HepG2 (cell line): ENCODE data around the gene PLEKHN1. TPM values are rescaled to one million over a fixed set of nuclear protein-coding genes. Genes with fewer than 3 reads are reported as not detected.

Experiments
- ATAC-seq: fragments of 200-7000 bp; cut with Tn5 transposase; 3 replicates; pipeline ENCODE4 v1.9.1; 2020; ENCODE audit warnings: mild to moderate bottlenecking, moderate library complexity
- BruUV-seq: library from RNA; stranded (reverse); fragments of 400-500 nt; replicated peaks from 2 replicates; lab custom pipeline; 2021; lab: Mats Ljungman, UMichigan
- CTCF ChIA-PET: fragments of 300-600 bp; formaldehyde crosslinking; extraction: SDS; loops from one replicate; lab custom pipeline; 2021; ENCODE audit warnings: low total read pairs, inconsistent platforms, low intra/inter-chr PET ratio; lab: Yijun Ruan, JAX
- POLR2A ChIA-PET: fragments of 350-600 bp; sonication (Branson Sonifier 250); formaldehyde crosslinking; loops from one replicate; lab custom pipeline; 2020; ENCODE audit warnings: antibody characterized with exemption, inconsistent platforms; lab: Yijun Ruan, JAX
- DNase-seq: peaks from one replicate; pipeline ENCODE4 v3.0.0-alpha.2; 2015; ENCODE audit warnings: low spot score
- FAIRE-seq: peaks from 3 replicates; lab custom pipeline; 2011; peaks lifted over from hg19 to GRCh38; lab: Jason Lieb, UNC
- H2AFZ ChIP-seq: one replicate; pipeline ENCODE4 v1.6.1; 2011; ENCODE audit warnings: low read length, inconsistent platforms
- H3K27ac ChIP-seq: fragments of 300-600 bp; 3 replicates; pipeline ENCODE4 v1.8.0; 2011; ENCODE audit warnings: mixed run types, mild to moderate bottlenecking, mixed read lengths, low read length, inconsistent platforms; ENCODE audit not compliant: insufficient read depth; ENCODE audit errors: extremely low read length
- H3K27me3 ChIP-seq, 2 experiments: fragments of 200-600 bp in 1 of 2; 2 replicates in 1 of 2; 3 replicates in 1 of 2; pipeline versions ENCODE4 v1.6.0 to v1.8.0; 2011; ENCODE audit warnings: low read length in 2 of 2, mild to moderate bottlenecking in 2 of 2, moderate library complexity in 2 of 2, inconsistent platforms in 1 of 2; ENCODE audit not compliant: insufficient read depth in 2 of 2, control insufficient read depth in 1 of 2
- H3K36me3 ChIP-seq, 2 experiments: fragments of 200-600 bp in 1 of 2; replicated peaks in 1 of 2; 2 replicates in 1 of 2; 3 replicates in 1 of 2; pipeline versions ENCODE4 v1.5.1 to v1.8.0; 2011; ENCODE audit warnings: low read length in 2 of 2, inconsistent platforms in 1 of 2; ENCODE audit not compliant: insufficient read depth in 2 of 2, control insufficient read depth in 1 of 2
- H3K4me1 ChIP-seq: 2 replicates; pipeline ENCODE4 v1.5.1; 2012; ENCODE audit warnings: low read length, inconsistent platforms; ENCODE audit not compliant: insufficient read depth
- H3K4me2 ChIP-seq: 2 replicates; pipeline ENCODE4 v1.6.0; 2011; ENCODE audit warnings: low read depth, low read length, inconsistent platforms
- H3K4me3 ChIP-seq, 3 experiments: fragments of 200-600 bp in 1 of 3; sonication (generic), shearing (Covaris generic) in 1 of 3; replicated peaks in 1 of 3; 2 replicates each; pipeline ENCODE4 v1.5.1; 2011 to 2016; ENCODE audit warnings: low read length in 3 of 3, inconsistent platforms in 2 of 3, low read depth in 2 of 3, mild to moderate bottlenecking in 2 of 3, control low read depth in 1 of 3, mixed read lengths in 1 of 3; ENCODE audit not compliant: insufficient read depth in 1 of 3
- H3K79me2 ChIP-seq: one replicate; pipeline ENCODE4 v1.6.1; 2011; ENCODE audit warnings: low read length, inconsistent platforms; ENCODE audit not compliant: insufficient read depth
- H3K9ac ChIP-seq: 2 replicates; pipeline ENCODE4 v1.6.0; 2011; ENCODE audit warnings: mild to moderate bottlenecking, low read depth, low read length, inconsistent platforms; ENCODE audit not compliant: insufficient read depth
- H3K9me3 ChIP-seq: 2 replicates; pipeline ENCODE4 v1.5.1; 2012; ENCODE audit warnings: mild to moderate bottlenecking, low read length
- H4K20me1 ChIP-seq: 2 replicates; pipeline ENCODE4 v1.6.0; 2011; ENCODE audit warnings: inconsistent platforms, mild to moderate bottlenecking, low read length, moderate library complexity; ENCODE audit not compliant: insufficient read depth
- GABPB1 ChIP-seq: IDR thresholded peaks from 2 replicates; pipeline ENCODE4 v1.6.1; 2016; ENCODE audit warnings: mild to moderate bottlenecking, missing genetic modification reagents, moderate library complexity, missing compliant biosample characterization
- HNRNPH1 ChIP-seq: fragments of 200-400 bp; formaldehyde crosslinking; optimal IDR thresholded peaks from 2 replicates; pipeline ENCODE3; 2017; ENCODE audit warnings: mild to moderate bottlenecking, low read depth, low read length
- MIXL1 ChIP-seq: IDR thresholded peaks from 2 replicates; pipeline ENCODE4 v1.6.1; 2016
- NFE2 ChIP-seq: sonication (generic); formaldehyde crosslinking; IDR thresholded peaks from 2 replicates; pipeline ENCODE4 v1.4.0; 2020; ENCODE audit warnings: missing genetic modification reagents
- STAG1 ChIP-seq: sonication (generic); formaldehyde crosslinking; IDR thresholded peaks from 2 replicates; pipeline ENCODE4 v1.4.0; 2020; ENCODE audit warnings: missing genetic modification reagents
- ZBTB42 ChIP-seq: sonication (generic); formaldehyde crosslinking; IDR thresholded peaks from 2 replicates; pipeline ENCODE4 v1.5.0; 2020; ENCODE audit warnings: mild to moderate bottlenecking, missing genetic modification reagents
- ZBTB7B ChIP-seq: sonication (generic); formaldehyde crosslinking; IDR thresholded peaks from 2 replicates; pipeline ENCODE4 v1.4.0; 2020; ENCODE audit warnings: missing genetic modification reagents
- ZFX ChIP-seq: sonication (generic); formaldehyde crosslinking; IDR thresholded peaks from 2 replicates; pipeline ENCODE4 v1.4.0; 2020; ENCODE audit warnings: mild to moderate bottlenecking, low read depth, missing genetic modification reagents, moderate library complexity
- ZGPAT ChIP-seq: IDR thresholded peaks from 2 replicates; pipeline ENCODE4 v1.6.1; 2016; ENCODE audit warnings: mild to moderate bottlenecking
- ZNF160 ChIP-seq: sonication (generic); formaldehyde crosslinking; IDR thresholded peaks from 2 replicates; pipeline ENCODE4 v1.8.0; 2022; ENCODE audit warnings: mild to moderate bottlenecking, inconsistent platforms, missing genetic modification reagents
- ZNF260 ChIP-seq: sonication (generic); formaldehyde crosslinking; IDR thresholded peaks from 2 replicates; pipeline ENCODE4 v1.4.0; 2020; ENCODE audit warnings: missing genetic modification reagents, low read depth, mild to moderate bottlenecking, borderline replicate concordance
- ZNF713 ChIP-seq: sonication (generic); formaldehyde crosslinking; IDR thresholded peaks from 2 replicates; pipeline ENCODE4 v1.4.0; 2020; ENCODE audit warnings: mild to moderate bottlenecking, missing genetic modification reagents
- ZNF773 ChIP-seq: sonication (generic); formaldehyde crosslinking; IDR thresholded peaks from 2 replicates; pipeline ENCODE4 v1.4.0; 2020; ENCODE audit warnings: missing genetic modification reagents, borderline replicate concordance
- whole genome bisulfite sequencing: methylation state at CpG from one replicate; pipeline ENCODE4 v1.1.6; 2017; ENCODE audit warnings: low lambda C conversion rate; 5-methylcytosine and 5-hydroxymethylcytosine counted together
- in situ Hi-C: cut with HindIII; loops from 2 replicates; pipeline ENCODE4 v1.10.0; 2017; ENCODE audit warnings: low pct_unique_long_range_greater_than_20kb; ENCODE audit not compliant: extremely low pct_ligation_motif_present
- intact Hi-C: fragments of 100-400 bp; cut with micrococcal nuclease; formaldehyde crosslinking; loops from one replicate; pipeline ENCODE4 v1.10.0; 2022; ENCODE audit not compliant: unreplicated experiment
- polyA plus RNA-seq, 8 experiments: library from polyadenylated mRNA; depleted of rRNA in 3 of 8; stranded (reverse) in 7 of 8; unstranded in 1 of 8; fragments of >200 nt; fragmentation: Illumina TruSeq in 4 of 8; extraction: Trizol in 4 of 8; gene quantifications; 2 replicates each; pipeline versions ENCODE4 v1.2.1 to v1.2.3, GENCODE V29; 2011 to 2016; ENCODE audit warnings: low read depth in 4 of 8, missing spikeins in 1 of 8, mixed read lengths in 1 of 8; ENCODE audit not compliant: insufficient read depth in 1 of 8
- total RNA-seq, 5 experiments: library from RNA; depleted of rRNA; stranded (reverse); fragments of >200 nt; fragmentation: Illumina TruSeq; extraction: Trizol; gene quantifications; 2 replicates each; pipeline ENCODE4 v1.2.3, GENCODE V29; 2016; ENCODE audit warnings: low read depth in 1 of 5
- TF ChIP-seq, protein P1 (sequence below): fragments of 450-650 bp; IDR thresholded peaks from 2 replicates; pipeline ENCODE4 v1.6.1; 2017; ENCODE audit warnings: mild to moderate bottlenecking
- TF ChIP-seq, protein P2 (sequence below): sonication (generic); formaldehyde crosslinking; IDR thresholded peaks from 2 replicates; pipeline ENCODE4 v1.4.0; 2020; ENCODE audit warnings: missing genetic modification reagents
- TF ChIP-seq, protein P3 (sequence below): sonication (generic); formaldehyde crosslinking; IDR thresholded peaks from 2 replicates; pipeline ENCODE4 v1.5.0; 2020; ENCODE audit warnings: mild to moderate bottlenecking, missing genetic modification reagents, moderate library complexity

Gene PLEKHN1
- total and polyA plus RNA-seq, 2 of the 13 experiments (the other 11 are each of a cell fraction or from before 2014, with no cell fraction given): 0.42 to 0.58 TPM

GRCh38 chr1:918843-919242, 47.4 kb upstream of the PLEKHN1 start (continued):
- TF ChIP-seq, protein P1, sequence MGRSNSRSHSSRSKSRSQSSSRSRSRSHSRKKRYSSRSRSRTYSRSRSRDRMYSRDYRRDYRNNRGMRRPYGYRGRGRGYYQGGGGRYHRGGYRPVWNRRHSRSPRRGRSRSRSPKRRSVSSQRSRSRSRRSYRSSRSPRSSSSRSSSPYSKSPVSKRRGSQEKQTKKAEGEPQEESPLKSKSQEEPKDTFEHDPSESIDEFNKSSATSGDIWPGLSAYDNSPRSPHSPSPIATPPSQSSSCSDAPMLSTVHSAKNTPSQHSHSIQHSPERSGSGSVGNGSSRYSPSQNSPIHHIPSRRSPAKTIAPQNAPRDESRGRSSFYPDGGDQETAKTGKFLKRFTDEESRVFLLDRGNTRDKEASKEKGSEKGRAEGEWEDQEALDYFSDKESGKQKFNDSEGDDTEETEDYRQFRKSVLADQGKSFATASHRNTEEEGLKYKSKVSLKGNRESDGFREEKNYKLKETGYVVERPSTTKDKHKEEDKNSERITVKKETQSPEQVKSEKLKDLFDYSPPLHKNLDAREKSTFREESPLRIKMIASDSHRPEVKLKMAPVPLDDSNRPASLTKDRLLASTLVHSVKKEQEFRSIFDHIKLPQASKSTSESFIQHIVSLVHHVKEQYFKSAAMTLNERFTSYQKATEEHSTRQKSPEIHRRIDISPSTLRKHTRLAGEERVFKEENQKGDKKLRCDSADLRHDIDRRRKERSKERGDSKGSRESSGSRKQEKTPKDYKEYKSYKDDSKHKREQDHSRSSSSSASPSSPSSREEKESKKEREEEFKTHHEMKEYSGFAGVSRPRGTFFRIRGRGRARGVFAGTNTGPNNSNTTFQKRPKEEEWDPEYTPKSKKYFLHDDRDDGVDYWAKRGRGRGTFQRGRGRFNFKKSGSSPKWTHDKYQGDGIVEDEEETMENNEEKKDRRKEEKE: no peak
- TF ChIP-seq ZGPAT (CRISPR knock-in tag) (no peak), ZNF773 (CRISPR knock-in tag) (no peak)

GRCh38 chr1:919271-919872, 46.9 kb upstream of the PLEKHN1 start:
- Histone ChIP-seq H3K27me3 (peaks cover 49 to 89% of the 10 kb centered on the region in 2 experiments), H3K9me3 (no peaks in the 10 kb centered on the region), H2AFZ (no peak overlapping the region), H4K20me1 (peaks cover 6% of the 10 kb centered on the region; the same call in 1 of the 2 replicates), H3K36me3 (no peaks in the 10 kb centered on the region), H3K9ac (no peak overlapping the region), H3K79me2 (no peaks in the 10 kb centered on the region), H3K27ac (no peak overlapping the region), H3K4me1 (peaks cover 43% of the 10 kb centered on the region), H3K4me2 (no peak overlapping the region), H3K4me3 (no peak overlapping the region)
- POLR2A ChIA-PET: no interaction called here
- no TSS peak for BruUV-seq
- 20% methylated on average over 2 of the region's 29 CpGs for WGBS
- CTCF ChIA-PET: no interaction called here
- DNase-seq (no peak), FAIRE-seq (no peak), ATAC-seq (peak; percentile 48)
- in situ Hi-C loops: no loop called here
- intact Hi-C loops: no loop called here
- peak; percentile 38; the same call in 1 of the 2 replicates for TF ChIP-seq STAG1
- no peak for TF ChIP-seq ZNF713 (CRISPR knock-in tag)
- TF ChIP-seq ZFX (CRISPR knock-in tag): peak; percentile 56
- 0 out of 2 replicates have a peak, but pooled peaks have one; percentile 14 for TF ChIP-seq GABPB1 (CRISPR knock-in tag)
- TF ChIP-seq, protein P2, sequence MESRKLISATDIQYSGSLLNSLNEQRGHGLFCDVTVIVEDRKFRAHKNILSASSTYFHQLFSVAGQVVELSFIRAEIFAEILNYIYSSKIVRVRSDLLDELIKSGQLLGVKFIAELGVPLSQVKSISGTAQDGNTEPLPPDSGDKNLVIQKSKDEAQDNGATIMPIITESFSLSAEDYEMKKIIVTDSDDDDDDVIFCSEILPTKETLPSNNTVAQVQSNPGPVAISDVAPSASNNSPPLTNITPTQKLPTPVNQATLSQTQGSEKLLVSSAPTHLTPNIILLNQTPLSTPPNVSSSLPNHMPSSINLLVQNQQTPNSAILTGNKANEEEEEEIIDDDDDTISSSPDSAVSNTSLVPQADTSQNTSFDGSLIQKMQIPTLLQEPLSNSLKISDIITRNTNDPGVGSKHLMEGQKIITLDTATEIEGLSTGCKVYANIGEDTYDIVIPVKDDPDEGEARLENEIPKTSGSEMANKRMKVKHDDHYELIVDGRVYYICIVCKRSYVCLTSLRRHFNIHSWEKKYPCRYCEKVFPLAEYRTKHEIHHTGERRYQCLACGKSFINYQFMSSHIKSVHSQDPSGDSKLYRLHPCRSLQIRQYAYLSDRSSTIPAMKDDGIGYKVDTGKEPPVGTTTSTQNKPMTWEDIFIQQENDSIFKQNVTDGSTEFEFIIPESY: no peak
- no peak for TF ChIP-seq ZNF260 (CRISPR knock-in tag)
- TF ChIP-seq ZBTB42 (CRISPR knock-in tag): no peak
- TF ChIP-seq, protein P3, sequence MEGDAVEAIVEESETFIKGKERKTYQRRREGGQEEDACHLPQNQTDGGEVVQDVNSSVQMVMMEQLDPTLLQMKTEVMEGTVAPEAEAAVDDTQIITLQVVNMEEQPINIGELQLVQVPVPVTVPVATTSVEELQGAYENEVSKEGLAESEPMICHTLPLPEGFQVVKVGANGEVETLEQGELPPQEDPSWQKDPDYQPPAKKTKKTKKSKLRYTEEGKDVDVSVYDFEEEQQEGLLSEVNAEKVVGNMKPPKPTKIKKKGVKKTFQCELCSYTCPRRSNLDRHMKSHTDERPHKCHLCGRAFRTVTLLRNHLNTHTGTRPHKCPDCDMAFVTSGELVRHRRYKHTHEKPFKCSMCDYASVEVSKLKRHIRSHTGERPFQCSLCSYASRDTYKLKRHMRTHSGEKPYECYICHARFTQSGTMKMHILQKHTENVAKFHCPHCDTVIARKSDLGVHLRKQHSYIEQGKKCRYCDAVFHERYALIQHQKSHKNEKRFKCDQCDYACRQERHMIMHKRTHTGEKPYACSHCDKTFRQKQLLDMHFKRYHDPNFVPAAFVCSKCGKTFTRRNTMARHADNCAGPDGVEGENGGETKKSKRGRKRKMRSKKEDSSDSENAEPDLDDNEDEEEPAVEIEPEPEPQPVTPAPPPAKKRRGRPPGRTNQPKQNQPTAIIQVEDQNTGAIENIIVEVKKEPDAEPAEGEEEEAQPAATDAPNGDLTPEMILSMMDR (CRISPR knock-in tag): peak; percentile 62
- no peak for TF ChIP-seq ZNF160 (CRISPR knock-in tag)
- TF ChIP-seq ZBTB7B (CRISPR knock-in tag): peak; percentile 60; the same call in 1 of the 2 replicates
- no peak for TF ChIP-seq NFE2 (CRISPR knock-in tag)
- TF ChIP-seq MIXL1 (CRISPR knock-in tag): no peak
- no peak for TF ChIP-seq HNRNPH1
